Psoas muscle (tissue), 8 donors: ENCODE data around the gene STEAP2. TPM values are rescaled to one million over a fixed set of nuclear protein-coding genes. Genes with fewer than 3 reads are reported as not detected.

Experiments
- ATAC-seq, 4 donors: fragments of 200-7000 bp; cut with Tn5 transposase; one replicate each; pipeline ENCODE4 v1.9.1; 2020; ENCODE audit warnings: moderate library complexity in 3 of 4, mild to moderate bottlenecking in 2 of 4
- DNase-seq, 2 donors: peaks; one replicate each; pipeline ENCODE4 v3.0.0-alpha.2; 2020
- H3K27ac ChIP-seq: fragments of 200-600 bp; one replicate; pipeline ENCODE4 v1.8.0; 2022
- H3K27me3 ChIP-seq, 3 donors: fragments of 200-600 bp in 1 of 3; one replicate each; pipeline versions ENCODE4 v1.6.1 to v1.8.0; 2013 to 2022; ENCODE audit warnings: low read length in 2 of 3, mild to moderate bottlenecking in 2 of 3, moderate library complexity in 1 of 3; ENCODE audit not compliant: insufficient read depth in 3 of 3
- H3K36me3 ChIP-seq, 2 donors: fragments of 200-600 bp in 1 of 2; one replicate each; pipeline versions ENCODE4 v1.6.1 to v1.8.0; 2013 to 2022; ENCODE audit warnings: low read depth in 1 of 2, mild to moderate bottlenecking in 1 of 2, moderate library complexity in 1 of 2; ENCODE audit not compliant: insufficient read depth in 1 of 2
- H3K4me1 ChIP-seq: fragments of 200-600 bp; one replicate; pipeline ENCODE4 v1.8.0; 2022
- H3K4me3 ChIP-seq: fragments of 200-600 bp; one replicate; pipeline ENCODE4 v1.8.0; 2022; ENCODE audit warnings: mild to moderate bottlenecking
- H3K9me3 ChIP-seq: fragments of 200-600 bp; one replicate; pipeline ENCODE4 v1.8.0; 2022
- CTCF ChIP-seq: fragments of 200-600 bp; IDR thresholded peaks from one replicate; pipeline ENCODE4 v1.8.0; 2022; ENCODE audit warnings: antibody characterized with exemption
- WGBS, 3 donors: extraction: QIAGEN DNeasy Blood & Tissue Kit; methylation state at CpG; one replicate each; pipeline versions ENCODE4 v1.1.6 to v1.1.7; 2013; 5-methylcytosine and 5-hydroxymethylcytosine counted together
- intact Hi-C, 2 donors: fragments of 100-400 bp; cut with DNase I; formaldehyde crosslinking; loops; one replicate each; pipeline versions ENCODE4 v1.11.0 to v1.14.2; 2022
- polyA plus RNA-seq, 3 donors: library from polyadenylated mRNA; stranded (reverse); fragments of 200-250 nt; gene quantifications; one replicate each; pipeline ENCODE4 v1.2.3, GENCODE V29; 2013
- total RNA-seq, 4 donors: library from RNA; stranded (reverse); fragmentation: NEBNext Ultra II Directional in 2 of 4; extraction: Animal tissue kit (Norgen Biotek cat#: 25700) in 2 of 4; gene quantifications; one replicate each; pipeline versions ENCODE4 v1.2.1 to v1.2.4, GENCODE V29; 2021 to 2023
- donor health status: healthy with polysubstance abuse.
- donor health status: DM: no; HTN: no; CAD: no; lungs with moderate emphysema.
- donor health status: Bipolar disorder and iron deficiency.
- donor health status: healthy.
- donor health status: DM: yes; HTN: yes; CAD: no.
- donor health status: DM: no; HTN: no; CAD: no.
- donor health status: DM: no; HTN: no; CAD: no.
- donor health status: DM: yes; HTN: yes; CAD: no.

The STEAP2 gene
- total and polyA plus RNA-seq, 7 donors = 0.32 to 3.7 (median 1.4) TPM

DNA sequence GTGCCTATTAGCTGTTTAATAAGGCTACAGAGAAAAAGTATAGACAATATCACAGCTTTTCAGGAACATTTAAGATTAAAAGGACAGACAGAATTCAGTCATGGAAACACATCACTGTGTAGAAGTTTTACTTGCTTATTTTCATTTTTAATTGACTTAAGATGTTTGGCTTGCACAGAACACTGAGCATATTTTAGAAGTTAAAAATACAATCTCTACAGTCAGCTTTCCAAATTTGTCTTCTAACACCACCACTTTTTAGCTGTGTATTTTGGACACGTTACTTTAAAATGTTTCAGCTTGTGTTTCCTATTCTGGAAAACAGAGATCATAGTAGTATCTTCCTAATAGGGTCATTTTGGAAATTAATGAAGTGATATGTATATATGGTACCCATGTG, 45.2 kb downstream of the STEAP2 start:
- TF ChIP-seq CTCF = no peak
- whole genome bisulfite sequencing, 3 donors = 79 to 84% (median 82%) methylated on average over 1 of the region's 1 CpG
- Histone ChIP-seq H3K27me3 (no peaks in the 10 kb centered on the region), H3K9me3 (no peaks in the 10 kb centered on the region), H3K27ac (no peak overlapping the region), H3K36me3 (no peaks in the 10 kb centered on the region), H3K4me1 (no peaks in the 10 kb centered on the region), H3K4me3 (no peak overlapping the region)
- intact Hi-C loops = no loop called here
- ATAC-seq (no peak), DNase-seq (no peak)

DNA sequence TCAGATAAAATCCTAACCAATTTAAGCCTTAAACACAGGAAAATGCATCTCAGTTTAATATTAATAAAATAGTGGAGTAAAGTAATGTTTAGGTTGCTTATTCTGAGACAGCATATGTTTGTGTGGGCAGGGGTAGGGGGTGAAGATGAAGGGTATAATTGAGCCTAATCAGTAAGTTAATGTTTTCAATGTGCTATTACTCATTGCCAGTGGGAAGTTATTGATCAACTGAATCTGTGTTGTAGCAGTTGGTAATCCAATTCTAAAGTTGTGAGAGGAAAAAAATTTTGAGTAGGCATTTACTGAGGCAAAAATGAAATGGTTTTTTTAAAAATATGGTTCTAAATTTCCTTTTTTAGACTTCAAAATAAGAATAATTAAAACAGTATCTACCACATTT, 49.9 kb downstream of the STEAP2 start:
- Histone ChIP-seq H3K36me3 (no peaks in the 10 kb centered on the region), H3K9me3 (no peaks in the 10 kb centered on the region), H3K4me1 (no peaks in the 10 kb centered on the region), H3K27ac (no peak overlapping the region), H3K4me3 (no peak overlapping the region), H3K27me3 (no peaks in the 10 kb centered on the region)
- ATAC-seq = no peak
- no peak for DNase-seq
- no peak for TF ChIP-seq CTCF
- intact Hi-C loops = loop anchor here (5.0 to 10.0 kb wide), 2 partner anchors 97 to 109 kb away; partner anchors contain the start of gene STEAP1 (in 1 of the 2)

DNA sequence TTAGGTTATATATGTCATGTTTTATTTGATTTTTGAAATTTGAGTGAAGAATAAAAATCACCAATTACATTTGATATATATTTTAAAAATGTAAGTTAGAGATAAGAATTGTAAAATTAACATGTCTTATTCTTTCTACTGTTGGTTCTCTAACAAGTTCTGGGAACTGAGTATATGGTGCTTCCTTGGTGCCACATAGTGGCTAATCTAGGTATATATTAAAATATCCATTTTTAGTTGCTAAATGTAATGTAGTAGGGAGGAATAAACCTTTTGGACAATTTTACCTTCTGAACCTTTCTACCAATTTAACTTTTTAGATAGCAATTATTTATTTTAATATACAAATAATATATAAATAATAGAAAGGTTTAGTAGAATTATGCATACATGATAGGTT, 50.9 kb downstream of the STEAP2 start:
- no peaks in the 10 kb centered on the region for H3K36me3 ChIP-seq
- peak in 2 of 4 donors; percentile 53 to 68 for ATAC-seq

DNA sequence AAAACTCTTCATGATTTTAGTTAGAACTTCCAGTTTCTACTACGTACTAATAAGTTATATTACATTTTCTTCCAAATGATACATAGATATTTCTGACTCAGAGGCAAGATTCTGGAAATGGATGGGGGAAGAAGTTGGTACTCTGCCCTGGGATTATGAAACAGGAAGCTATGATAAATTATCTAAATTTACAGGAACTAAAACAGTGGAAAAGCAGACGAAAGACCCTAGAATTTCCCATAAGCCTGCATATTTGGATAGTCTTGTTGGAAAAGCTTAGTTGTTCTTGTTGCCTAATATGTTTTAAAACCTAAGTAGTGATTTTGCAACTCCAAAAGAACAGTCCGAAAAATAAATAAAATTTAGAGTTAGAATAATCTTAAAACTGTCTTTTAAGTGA, 55.3 kb downstream of the STEAP2 start:
- intact Hi-C loops = loop anchor here in 1 of 2 donors (10.0 kb wide), 1 partner anchor 102 kb away; no protein-coding TSS in a partner anchor
- Histone ChIP-seq H3K36me3 (no peaks in the 10 kb centered on the region), H3K27ac (peak overlapping the region; percentile 6), H3K4me1 (no peaks in the 10 kb centered on the region), H3K4me3 (no peak overlapping the region), H3K9me3 (no peaks in the 10 kb centered on the region), H3K27me3 (no peaks in the 10 kb centered on the region)
- DNase-seq (no peak), ATAC-seq (no peak)
- no peak for TF ChIP-seq CTCF
- 62 to 73% (median 72%) methylated on average over 3 of the region's 3 CpGs for WGBS, 3 donors

More for the DNA sequence above, 50.9 kb downstream of the STEAP2 start:
- intact Hi-C loops = loop anchor here (5.0 to 10.0 kb wide), 2 partner anchors 98 to 110 kb away; partner anchors contain the start of gene STEAP1 (in 1 of the 2)
- Histone ChIP-seq H3K4me3 (no peak overlapping the region), H3K27ac (no peak overlapping the region), H3K9me3 (no peaks in the 10 kb centered on the region), H3K4me1 (no peaks in the 10 kb centered on the region), H3K27me3 (no peaks in the 10 kb centered on the region)
- DNase-seq = no peak
- peak; percentile 46 for TF ChIP-seq CTCF

DNA sequence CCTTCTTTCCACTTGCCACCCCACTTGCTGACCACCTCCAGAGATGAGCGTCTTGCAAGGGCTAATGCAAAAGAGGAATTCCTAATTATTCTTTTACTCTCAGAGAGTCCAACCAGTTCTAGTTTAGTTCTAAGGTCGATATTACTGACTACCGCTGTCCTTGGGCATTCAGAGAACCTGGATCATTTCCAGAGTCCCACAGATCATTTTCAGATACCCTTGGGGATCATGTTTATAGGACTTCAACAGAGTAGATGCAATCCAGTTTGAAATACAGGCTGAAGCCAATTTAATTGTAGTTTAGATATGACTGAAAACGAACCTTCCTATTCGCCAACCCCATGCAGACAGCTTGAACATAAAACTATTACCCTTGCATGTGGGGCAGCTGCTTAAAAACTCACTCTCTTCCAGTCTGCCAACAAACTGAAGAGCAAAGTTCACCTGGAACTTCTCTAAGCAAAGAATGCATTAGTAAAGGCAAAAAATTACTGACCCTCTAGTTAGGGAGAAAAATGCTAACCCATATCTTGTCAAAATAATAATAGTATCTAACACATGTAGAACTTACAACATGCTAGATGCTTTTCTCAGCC, 55.8 kb downstream of the STEAP2 start:
- no peaks in the 10 kb centered on the region for H3K9me3 ChIP-seq
- 69 to 77% (median 70%) methylated on average over 5 of the region's 5 CpGs for whole genome bisulfite sequencing, 3 donors
- DNase-seq (no peak), ATAC-seq (no peak)
- no peak for TF ChIP-seq CTCF
- no peaks in the 10 kb centered on the region for H3K4me1 ChIP-seq
- H3K4me3 ChIP-seq = no peak overlapping the region
- H3K36me3 ChIP-seq = no peaks in the 10 kb centered on the region
- peak overlapping the region; percentile 6 for H3K27ac ChIP-seq
- intact Hi-C loops = loop anchor here in 1 of 2 donors (10.0 kb wide), 1 partner anchor 103 kb away; no protein-coding TSS in a partner anchor
- H3K27me3 ChIP-seq = no peaks in the 10 kb centered on the region
